GM21367 (cell line): ENCODE measurements around the gene TRAPPC14.
"Not testable (repeated sequence)": the region's sequence is repeated elsewhere in the genome, so short reads cannot be mapped to it uniquely, and the experiment has no call there.

Source experiments
- ATAC-seq: cut with Tn5 transposase; IDR thresholded peaks from one replicate; pipeline ENCODE4 v1.9.1; 2021; ENCODE audit not compliant: unreplicated experiment

The TRAPPC14 gene

GRCh38 chr7:100155553-100156317 is 2.8 kb downstream of the TRAPPC14 start:
- no peak for ATAC-seq

- ATAC-seq, result no peak
These were observed 3.7 kb downstream of the TRAPPC14 start for GRCh38 chr7:100154651-100155491.

GRCh38 chr7:100153708-100154535 is 4.6 kb downstream of the TRAPPC14 start:
- no peak for ATAC-seq

- no peak for ATAC-seq
These were observed 5.4 kb downstream of the TRAPPC14 start for GRCh38 chr7:100152937-100153666.

- ATAC-seq, result no peak
These were observed 6.1 kb downstream of the TRAPPC14 start for GRCh38 chr7:100152404-100152803.

GRCh38 chr7:100148559-100149328 is 9.8 kb downstream of the TRAPPC14 start, which contains the start of gene LAMTOR4:
TSS of gene LAMTOR4 (plus strand) at chr7:100148918. CDS start at chr7:100148973, 55 bp downstream.
- peak; percentile 96 for ATAC-seq

GRCh38 chr7:100148225-100148558 is 10.3 kb downstream of the TRAPPC14 start:
- ATAC-seq, result no peak

GRCh38 chr7:100147278-100147677 is 11.2 kb downstream of the TRAPPC14 start:
- ATAC-seq, result no peak

GRCh38 chr7:100146350-100146749 is 12.2 kb downstream of the TRAPPC14 start:
- not testable (repeated sequence) for ATAC-seq

GRCh38 chr7:100142461-100142860 is 16.1 kb downstream of the TRAPPC14 start:
- no peak for ATAC-seq

- ATAC-seq, result no peak
These were observed 17.0 kb downstream of the TRAPPC14 start for GRCh38 chr7:100141555-100141949.

- no peak for ATAC-seq
These were observed 20.4 kb downstream of the TRAPPC14 start for GRCh38 chr7:100137851-100138760.

- ATAC-seq, result no peak
These were observed 25.8 kb downstream of the TRAPPC14 start for GRCh38 chr7:100132697-100133151.

GRCh38 chr7:100132126-100132525 is 26.4 kb downstream of the TRAPPC14 start:
- no peak for ATAC-seq

- ATAC-seq, result no peak
These were observed 27.7 kb downstream of the TRAPPC14 start for GRCh38 chr7:100130608-100131453.

GRCh38 chr7:100130220-100130607 is 28.3 kb downstream of the TRAPPC14 start:
- ATAC-seq, result not testable (repeated sequence)

- no peak for ATAC-seq
These were observed 29.9 kb downstream of the TRAPPC14 start for GRCh38 chr7:100128637-100128963.
